ENCODE results near the gene CPEB3.
"Not testable (repeated sequence)": the region's sequence is repeated elsewhere in the genome, so short reads cannot be mapped to it uniquely, and the experiment has no call there.

CPEB3 gene

GRCh38 chr10:92290837-92291615, at the start of gene CPEB3, which contains the start of gene MARCHF5:
TSS of gene CPEB3 (minus strand) at chr10:92291078. CDS start at chr10:92240350, 50,728 bp downstream.
TSS of gene MARCHF5 (plus strand) at chr10:92291167. CDS start at chr10:92291495, 328 bp downstream.
- DNase-seq (ENCODE audit: low spot score), result peak; percentile 95
- peak; percentile 80 for FAIRE-seq

- FAIRE-seq; DNase-seq (ENCODE audit: low spot score): not testable (repeated sequence)
Observed at GRCh38 chr10:92329927-92330326, 39.0 kb upstream of the CPEB3 start.

- no peak for FAIRE-seq
- DNase-seq (ENCODE audit: low spot score), result no peak
Observed at GRCh38 chr10:92328993-92329392, 38.1 kb upstream of the CPEB3 start.

GRCh38 chr10:92327445-92328433, 36.9 kb upstream of the CPEB3 start:
- no peak for DNase-seq (ENCODE audit: low spot score)
- FAIRE-seq, result no peak

- no peak for DNase-seq (ENCODE audit: low spot score)
- FAIRE-seq, result no peak
Observed at GRCh38 chr10:92323079-92323478, 32.2 kb upstream of the CPEB3 start.

- FAIRE-seq, result no peak
- DNase-seq (ENCODE audit: low spot score), result no peak
Observed at GRCh38 chr10:92316610-92317009, 25.7 kb upstream of the CPEB3 start.

- no peak for FAIRE-seq
- DNase-seq (ENCODE audit: low spot score), result no peak
Observed at GRCh38 chr10:92313750-92314149, 22.9 kb upstream of the CPEB3 start.

- DNase-seq (ENCODE audit: low spot score) (no peak), FAIRE-seq (peak; percentile 14)
Observed at GRCh38 chr10:92309272-92309671, 18.4 kb upstream of the CPEB3 start.

- FAIRE-seq (no peak), DNase-seq (ENCODE audit: low spot score) (no peak)
Observed at GRCh38 chr10:92305133-92306072, 14.5 kb upstream of the CPEB3 start.

- no peak for DNase-seq (ENCODE audit: low spot score)
- no peak for FAIRE-seq
Observed at GRCh38 chr10:92304061-92304460, 13.2 kb upstream of the CPEB3 start.

- no peak for DNase-seq (ENCODE audit: low spot score)
- no peak for FAIRE-seq
Observed at GRCh38 chr10:92303096-92303495, 12.2 kb upstream of the CPEB3 start.

GRCh38 chr10:92298487-92298886, 7.6 kb upstream of the CPEB3 start:
- no peak for FAIRE-seq
- no peak for DNase-seq (ENCODE audit: low spot score)

GRCh38 chr10:92291921-92292845, 1.3 kb upstream of the CPEB3 start:
- DNase-seq (ENCODE audit: low spot score), result peak; percentile 30
- FAIRE-seq, result no peak

GRCh38 chr10:92291616-92291865, 663 bp upstream of the CPEB3 start:
- no peak for DNase-seq (ENCODE audit: low spot score)
- FAIRE-seq, result no peak

- peak; percentile 20 for DNase-seq (ENCODE audit: low spot score)
- FAIRE-seq, result no peak
Observed at GRCh38 chr10:92290076-92290836, 622 bp downstream of the CPEB3 start.

GRCh38 chr10:92284112-92284704, 6.7 kb downstream of the CPEB3 start:
- FAIRE-seq, result no peak
- no peak for DNase-seq (ENCODE audit: low spot score)

- no peak for FAIRE-seq
- no peak for DNase-seq (ENCODE audit: low spot score)
Observed at GRCh38 chr10:92278996-92279696, 11.7 kb downstream of the CPEB3 start.

- FAIRE-seq (no peak), DNase-seq (ENCODE audit: low spot score) (no peak)
Observed at GRCh38 chr10:92274071-92274470, 16.8 kb downstream of the CPEB3 start.

All from RCC 7860 (cell line).